Type B pancreatic cell (in vitro differentiated cells): ENCODE results near the gene DIRAS3. TPM values are rescaled to one million over a fixed set of nuclear protein-coding genes. Genes with fewer than 3 reads are reported as not detected.
A peak's percentile ranks its signal among the peaks of the same experiment; 100 is the strongest.

ENCODE experiments used
- DNase-seq: peaks from one replicate; pipeline ENCODE4 v3.0.0; 2021; ENCODE audit warnings: mixed read lengths; ENCODE audit not compliant: unreplicated experiment; ENCODE audit errors: extremely low spot score
- H3K27ac Mint-ChIP-seq: 2 replicates; pipeline ENCODE4 v1.8.0; 2021; ENCODE audit warnings: mild to moderate bottlenecking, mixed read lengths
- H3K27me3 Mint-ChIP-seq: 2 replicates; pipeline ENCODE4 v1.8.0; 2021; ENCODE audit warnings: mixed read lengths
- H3K36me3 Mint-ChIP-seq: 2 replicates; pipeline ENCODE4 v1.8.0; 2021; ENCODE audit warnings: mixed read lengths
- H3K4me1 Mint-ChIP-seq: one replicate; pipeline ENCODE4 v1.8.0; 2021; ENCODE audit warnings: mixed read lengths; ENCODE audit not compliant: unreplicated experiment
- H3K4me3 Mint-ChIP-seq: 2 replicates; pipeline ENCODE4 v1.8.0; 2021; ENCODE audit warnings: mild to moderate bottlenecking, mixed read lengths
- H3K9me3 Mint-ChIP-seq: 2 replicates; pipeline ENCODE4 v1.8.0; 2021; ENCODE audit warnings: mixed read lengths
- CTCF ChIP-seq: fragments of 200-600 bp; sonication (generic); conservative IDR thresholded peaks from 2 replicates; pipeline ENCODE4 v1.5.0; 2021; ENCODE audit warnings: antibody characterized with exemption, mild to moderate bottlenecking
- total RNA-seq: library from RNA; stranded (reverse); gene quantifications from 2 replicates; pipeline ENCODE4 v1.2.1, GENCODE V29; 2021; ENCODE audit warnings: low replicate concordance

DIRAS3 gene
- total RNA-seq, 1 donor from 2014 or later, result 4.4 TPM

GRCh38 chr1:68057050-68057449 is 6.6 kb upstream of the DIRAS3 start:
- H3K27me3 Mint-ChIP-seq, result no peaks in the 10 kb centered on the region
- peaks cover 10% of the 10 kb centered on the region for H3K9me3 Mint-ChIP-seq
- H3K36me3 Mint-ChIP-seq, result no peaks in the 10 kb centered on the region
- no peak for TF ChIP-seq CTCF
- no peak for DNase-seq
- no peak overlapping the region for H3K4me3 Mint-ChIP-seq
- no peaks in the 10 kb centered on the region for H3K4me1 Mint-ChIP-seq
- H3K27ac Mint-ChIP-seq, result no peak overlapping the region

- Mint-ChIP-seq H3K27me3 (peaks cover 20% of the 10 kb centered on the region), H3K27ac (peak overlapping the region; percentile 72), H3K36me3 (no peaks in the 10 kb centered on the region), H3K9me3 (no peaks in the 10 kb centered on the region), H3K4me1 (no peaks in the 10 kb centered on the region), H3K4me3 (peak overlapping the region; percentile 85)
- no peak for DNase-seq
- TF ChIP-seq CTCF, result peak; percentile 61
Measured at GRCh38 chr1:68051475-68051874, 1.0 kb upstream of the DIRAS3 start.

- no peak for TF ChIP-seq CTCF
- no peak overlapping the region for H3K4me3 Mint-ChIP-seq
- H3K9me3 Mint-ChIP-seq, result no peaks in the 10 kb centered on the region
- no peak for DNase-seq
- H3K27me3 Mint-ChIP-seq, result peaks cover 20% of the 10 kb centered on the region
- no peaks in the 10 kb centered on the region for H3K36me3 Mint-ChIP-seq
- H3K4me1 Mint-ChIP-seq, result no peaks in the 10 kb centered on the region
- H3K27ac Mint-ChIP-seq, result no peak overlapping the region
Measured at GRCh38 chr1:68047659-68048026, 2.8 kb downstream of the DIRAS3 start.

- no peak for TF ChIP-seq CTCF
- Mint-ChIP-seq H3K36me3 (no peaks in the 10 kb centered on the region), H3K27ac (no peak overlapping the region), H3K4me1 (peaks cover under 1% of the 10 kb centered on the region), H3K9me3 (peaks cover under 1% of the 10 kb centered on the region), H3K4me3 (no peak overlapping the region), H3K27me3 (peaks cover 20% of the 10 kb centered on the region)
- DNase-seq, result no peak
Measured at GRCh38 chr1:68046885-68047658, 3.4 kb downstream of the DIRAS3 start.

GRCh38 chr1:68046423-68046822 is 4.0 kb downstream of the DIRAS3 start:
- H3K27ac Mint-ChIP-seq, result no peak overlapping the region
- peaks cover 7% of the 10 kb centered on the region for H3K9me3 Mint-ChIP-seq
- H3K4me3 Mint-ChIP-seq, result no peak overlapping the region
- H3K36me3 Mint-ChIP-seq, result no peaks in the 10 kb centered on the region
- no peak for DNase-seq
- H3K4me1 Mint-ChIP-seq, result peaks cover 5% of the 10 kb centered on the region
- no peak for TF ChIP-seq CTCF
- H3K27me3 Mint-ChIP-seq, result peaks cover 20% of the 10 kb centered on the region
